HT-29 (cell line): ENCODE measurements around the gene TWIST2. TPM values are rescaled to one million over a fixed set of nuclear protein-coding genes. Genes with fewer than 3 reads are reported as not detected.

Source experiments
- DNase-seq: peaks from one replicate; pipeline ENCODE4 v3.0.0-alpha.2; 2015; ENCODE audit warnings: low spot score
- total RNA-seq: library from RNA; depleted of rRNA; stranded (reverse); fragments of >200 nt; shearing (Covaris generic); gene quantifications from 2 replicates; pipeline ENCODE4 v1.2.3, GENCODE V29; 2014

The TWIST2 gene
- total RNA-seq, 1 experiment from 2014 or later = not detected

GRCh38 chr2:238954841-238955591 is 107.1 kb downstream of the TWIST2 start:
- DNase-seq = no peak

GRCh38 chr2:238955648-238956531 is 108.0 kb downstream of the TWIST2 start:
- peak; percentile 30 for DNase-seq

- DNase-seq = no peak
Measured at GRCh38 chr2:238956676-238957075, 108.8 kb downstream of the TWIST2 start.
